ENCODE measurements around the gene KRT3.

The KRT3 gene

DNA sequence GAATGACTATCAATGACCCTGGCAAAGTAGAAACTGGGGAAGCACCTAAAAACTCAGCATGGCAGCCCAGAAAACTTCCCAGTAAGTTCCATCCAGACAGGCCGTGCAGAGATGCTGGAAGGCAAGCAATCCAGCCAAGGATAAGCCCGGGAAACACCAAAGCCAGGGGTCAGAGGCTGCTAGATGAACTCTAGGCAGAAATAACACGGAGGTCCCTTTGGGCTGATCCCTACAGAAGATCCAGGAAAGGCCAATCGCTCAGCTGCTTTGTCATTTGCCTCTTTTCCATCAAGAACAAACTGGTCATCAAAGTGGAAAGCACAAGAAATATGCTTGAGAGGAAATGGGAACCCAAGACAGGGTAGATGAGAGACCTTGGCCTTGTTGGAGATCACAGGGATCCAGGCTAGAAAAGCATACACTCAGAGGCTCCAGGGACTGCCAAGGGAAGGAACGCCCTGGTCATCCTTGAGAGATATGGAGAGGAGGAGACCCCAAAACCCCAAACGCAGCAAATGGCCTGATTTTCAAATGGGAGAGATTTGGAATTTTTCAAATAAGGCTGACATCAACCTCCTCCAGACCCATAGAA is 31.7 kb upstream of the KRT3 start:
- no peak for DNase-seq (ENCODE audit: low read depth)

DNA sequence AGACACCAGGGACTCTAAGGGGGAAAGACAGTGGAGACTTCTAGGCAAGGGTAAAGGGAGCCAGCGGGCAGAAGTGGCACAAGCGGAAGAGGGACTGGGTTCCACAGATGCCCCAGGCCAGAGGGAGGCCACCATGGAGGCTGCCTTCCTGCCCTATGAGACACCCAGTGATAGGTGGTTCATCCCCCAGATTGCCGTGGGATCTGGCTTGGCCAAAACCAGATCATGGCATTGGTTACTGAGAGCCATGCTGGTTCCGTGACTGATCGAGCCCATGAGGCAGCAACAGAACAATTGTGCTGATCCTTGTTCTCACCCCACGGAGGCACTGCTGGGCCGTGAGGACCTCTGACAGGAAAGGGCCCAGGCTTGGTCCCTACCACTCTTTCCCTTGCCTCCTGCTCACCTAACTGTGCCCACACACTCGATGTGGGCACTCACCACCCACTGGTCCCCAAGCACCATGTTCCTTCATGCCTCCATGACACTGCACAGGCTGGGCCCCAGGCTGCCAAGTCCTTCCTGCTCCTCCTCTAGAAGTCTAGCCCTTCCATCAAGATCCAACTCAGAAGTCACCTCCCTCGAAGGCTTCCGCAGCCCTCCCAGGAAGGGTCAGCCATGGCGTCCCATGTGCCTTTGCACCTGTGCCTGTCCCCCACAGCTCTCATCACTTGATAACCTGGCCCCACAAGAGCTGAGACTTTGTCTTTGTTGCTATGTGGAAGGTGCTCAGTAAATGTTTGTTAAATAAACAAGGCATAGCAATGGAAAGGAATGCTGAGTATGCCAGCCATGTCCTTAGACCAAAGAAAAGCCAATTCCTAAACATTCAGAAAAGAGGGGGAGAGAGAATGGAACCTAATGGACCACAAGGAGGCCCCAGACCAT is 30.9 kb upstream of the KRT3 start:
- DNase-seq (ENCODE audit: low read depth), result no peak

DNA sequence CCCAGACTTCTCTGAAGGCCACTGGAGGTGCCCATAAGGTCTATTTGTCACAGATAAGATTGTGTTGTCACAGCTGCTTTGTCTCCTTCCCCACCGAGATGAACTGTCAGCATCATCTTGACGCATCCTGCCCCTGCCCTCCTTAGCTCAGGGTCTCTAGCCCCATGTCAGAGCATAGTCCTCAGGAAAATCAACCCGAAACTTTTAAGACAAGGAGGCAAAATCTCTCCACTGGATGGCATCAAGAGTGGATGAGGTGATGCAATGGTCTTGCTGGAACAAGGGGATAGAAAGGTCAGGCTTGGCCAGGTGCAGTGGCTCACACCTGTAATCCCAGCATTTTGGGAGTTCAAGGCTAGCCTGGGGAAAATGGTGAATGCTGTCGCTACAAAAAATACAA is 30.0 kb upstream of the KRT3 start:
- DNase-seq (ENCODE audit: low read depth), result no peak

DNA sequence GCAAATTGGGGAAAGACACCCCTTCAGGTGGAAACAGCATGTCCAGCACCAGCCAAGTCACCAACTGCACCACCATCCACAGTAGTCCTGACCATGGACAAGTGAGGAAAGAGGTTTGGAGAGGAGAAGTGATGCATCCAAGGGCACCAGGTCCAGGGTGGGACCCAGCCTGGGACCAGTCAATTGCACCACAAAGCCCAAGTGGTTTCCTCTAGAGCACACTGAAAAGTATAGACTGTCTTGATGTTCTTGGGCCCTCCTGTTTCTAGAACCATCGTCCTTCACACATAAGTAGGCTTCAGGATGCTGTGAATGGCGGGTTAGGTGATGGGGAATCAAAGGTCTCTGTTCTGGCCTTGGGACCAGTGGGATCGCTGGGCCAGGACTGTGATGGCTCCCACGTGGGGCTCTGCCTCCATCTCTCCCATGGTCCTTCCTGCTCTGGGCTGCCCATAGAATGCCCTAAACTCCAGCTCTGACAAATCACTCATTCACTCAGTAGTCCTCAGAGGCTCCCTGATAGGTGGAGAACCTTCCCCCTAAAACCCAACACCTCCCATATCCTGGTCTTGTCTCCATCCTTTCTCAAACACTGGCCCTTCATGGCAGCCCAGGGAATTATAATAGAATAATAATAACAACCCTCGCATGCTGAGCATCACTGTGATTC is 29.0 kb upstream of the KRT3 start:
- DNase-seq (ENCODE audit: low read depth), result no peak

DNA sequence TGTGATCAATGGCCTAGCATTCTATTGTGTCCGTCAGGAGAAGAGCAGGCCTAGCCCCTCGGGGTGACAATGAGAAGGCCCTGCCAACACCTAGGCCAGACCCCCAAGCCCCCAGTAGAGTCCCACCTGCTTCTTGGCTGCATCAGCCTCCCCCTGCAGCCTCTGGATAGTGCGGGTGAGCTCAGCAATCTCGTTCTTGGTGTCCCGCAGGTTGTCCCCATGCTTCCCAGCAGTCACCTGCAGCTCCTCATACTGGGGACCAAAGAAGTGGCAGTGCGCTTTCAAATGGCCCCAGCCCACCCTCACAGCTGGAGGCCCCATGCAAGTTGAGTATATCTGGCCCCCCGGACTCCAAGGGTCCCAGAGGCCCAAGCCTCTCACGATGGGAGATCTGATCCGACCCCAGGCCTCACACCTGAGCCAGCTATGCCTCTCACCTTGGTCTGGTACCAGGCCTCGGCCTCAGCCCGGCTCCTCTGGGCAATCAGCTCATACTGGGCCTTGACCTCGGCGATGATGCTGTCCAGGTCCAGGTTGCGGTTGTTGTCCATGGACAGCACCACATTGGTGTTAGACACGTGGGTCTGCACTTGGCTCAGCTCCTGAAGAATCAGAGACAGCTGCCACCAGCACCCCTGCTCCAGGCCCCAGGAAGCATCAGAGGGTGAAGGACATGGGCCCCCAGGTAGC is 28.0 kb upstream of the KRT3 start:
- DNase-seq (ENCODE audit: low read depth), result no peak

DNA sequence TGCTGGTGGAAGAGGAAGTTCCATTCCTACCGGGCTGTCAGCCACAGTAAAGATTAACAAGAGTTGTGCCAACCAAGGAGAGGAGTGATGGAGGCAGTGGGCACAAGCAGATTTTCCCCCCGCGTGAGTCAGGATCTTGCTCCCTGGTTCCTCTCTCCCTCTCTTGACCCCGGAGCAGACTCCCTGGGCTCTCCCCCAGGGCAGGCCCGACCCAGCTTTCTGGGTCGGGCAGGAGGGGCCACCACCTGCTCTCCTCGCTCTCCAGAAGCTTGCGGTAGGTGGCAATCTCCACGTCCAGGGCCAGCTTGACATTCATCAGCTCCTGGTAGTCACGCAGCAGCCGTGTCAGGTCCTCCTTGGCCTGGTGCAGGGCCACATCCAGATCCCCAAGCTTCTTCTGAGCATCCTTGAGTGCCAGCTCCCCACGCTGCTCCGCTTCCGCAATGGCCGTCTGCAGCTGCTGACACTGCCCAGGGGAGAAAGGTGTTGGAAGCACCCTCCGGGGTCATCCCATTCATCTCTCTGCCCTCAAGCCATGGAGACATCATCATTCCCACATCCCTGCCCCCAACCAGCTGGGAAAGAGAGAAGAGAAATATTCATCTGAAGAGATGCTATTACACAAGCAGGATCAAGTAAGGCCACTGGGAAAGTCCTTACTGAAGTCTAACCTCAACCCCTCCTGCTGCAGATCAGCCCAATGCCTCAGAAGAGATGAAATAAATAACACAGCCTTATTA is 27.0 kb upstream of the KRT3 start:
- no peak for DNase-seq (ENCODE audit: low read depth)

DNA sequence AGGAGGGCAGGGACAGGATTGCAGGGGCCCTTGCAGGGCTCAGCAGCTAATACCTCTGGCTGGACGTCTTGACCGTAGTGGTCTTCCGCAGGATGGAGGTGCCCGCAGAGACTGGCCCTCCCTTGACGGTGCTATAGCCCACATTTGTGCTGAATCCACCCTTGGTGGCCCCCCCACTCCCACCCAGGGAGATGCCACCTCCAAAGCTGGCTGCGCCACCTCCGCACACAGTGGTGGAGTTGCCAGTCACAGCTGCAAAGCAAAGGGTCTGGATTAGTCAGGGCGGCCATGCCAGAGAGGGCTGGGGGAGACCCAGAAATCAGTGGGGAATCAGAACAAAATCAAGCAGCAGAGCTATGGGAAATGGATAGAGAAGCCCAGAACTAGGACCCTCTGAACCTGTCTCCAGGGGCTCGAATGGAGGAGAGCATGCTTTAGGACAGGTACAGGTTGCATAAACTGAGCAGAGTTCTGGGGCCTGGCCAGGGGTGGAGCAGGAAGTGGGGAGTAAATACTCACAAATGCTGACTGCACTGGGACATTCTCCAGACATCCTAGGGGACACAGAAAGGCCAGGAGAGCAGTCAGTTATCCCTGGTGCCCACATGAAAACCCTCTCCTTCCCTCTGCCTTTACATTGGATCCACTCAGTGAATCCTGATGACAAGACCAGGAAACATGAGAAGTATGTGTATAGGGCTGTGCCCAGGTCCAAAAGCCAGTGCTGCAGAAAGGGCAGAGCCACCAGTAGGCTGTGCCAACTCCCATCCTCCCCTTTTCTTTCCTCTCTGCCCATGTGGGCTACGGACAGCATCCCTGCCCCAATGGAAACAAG is 26.1 kb upstream of the KRT3 start:
- no peak for DNase-seq (ENCODE audit: low read depth)

DNA sequence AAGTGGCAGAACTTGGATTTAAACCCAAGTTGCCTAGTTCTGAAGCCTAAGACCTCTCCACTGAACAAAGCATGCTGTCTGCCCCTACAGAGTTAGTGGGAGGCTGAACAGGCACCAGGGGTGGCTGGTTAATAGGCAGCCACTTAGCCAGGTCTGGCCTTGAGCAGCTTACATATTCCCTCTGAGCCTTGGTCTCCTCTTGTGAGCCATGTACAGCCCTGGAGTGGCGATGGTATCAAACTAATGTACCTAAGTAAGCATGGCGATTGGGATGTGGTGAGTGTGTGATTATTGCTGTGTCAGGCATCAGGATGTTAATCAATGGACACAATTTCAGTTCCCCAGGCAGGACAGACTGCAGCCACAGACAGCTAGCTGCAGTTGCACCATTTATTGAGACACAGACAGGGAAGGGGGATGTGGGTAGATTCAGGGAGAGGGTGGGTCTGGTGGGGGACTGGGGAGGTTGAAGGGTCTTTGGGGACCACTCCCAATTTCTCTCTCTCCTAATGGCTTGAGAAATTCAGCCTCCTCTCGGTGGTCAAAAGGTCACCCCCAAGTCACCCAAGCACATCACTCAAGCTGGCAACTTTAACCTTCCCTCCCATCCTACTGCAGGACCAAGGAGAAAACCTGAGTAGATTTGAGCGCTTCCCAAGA is 25.3 kb upstream of the KRT3 start:
- DNase-seq (ENCODE audit: low read depth), result no peak

DNA sequence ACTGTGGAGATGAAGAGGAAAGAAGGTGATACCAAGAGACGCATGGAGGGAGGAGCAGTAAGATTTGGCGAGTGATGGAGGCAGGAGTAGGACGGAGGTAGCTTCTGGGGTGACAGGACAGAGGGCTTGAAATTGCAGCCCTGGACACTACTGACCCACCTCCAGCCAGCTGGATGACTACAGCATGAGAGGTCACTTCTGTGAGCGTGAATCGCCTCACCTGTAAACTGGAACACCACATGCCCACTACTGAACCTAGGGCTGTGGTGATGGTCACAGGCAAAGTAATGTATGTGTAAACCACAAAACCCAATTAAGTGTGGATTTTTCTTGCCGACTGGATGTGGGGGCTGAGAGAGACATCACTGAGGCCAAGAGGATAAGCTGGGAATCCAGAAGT is 24.6 kb upstream of the KRT3 start:
- DNase-seq (ENCODE audit: low read depth), result no peak

DNA sequence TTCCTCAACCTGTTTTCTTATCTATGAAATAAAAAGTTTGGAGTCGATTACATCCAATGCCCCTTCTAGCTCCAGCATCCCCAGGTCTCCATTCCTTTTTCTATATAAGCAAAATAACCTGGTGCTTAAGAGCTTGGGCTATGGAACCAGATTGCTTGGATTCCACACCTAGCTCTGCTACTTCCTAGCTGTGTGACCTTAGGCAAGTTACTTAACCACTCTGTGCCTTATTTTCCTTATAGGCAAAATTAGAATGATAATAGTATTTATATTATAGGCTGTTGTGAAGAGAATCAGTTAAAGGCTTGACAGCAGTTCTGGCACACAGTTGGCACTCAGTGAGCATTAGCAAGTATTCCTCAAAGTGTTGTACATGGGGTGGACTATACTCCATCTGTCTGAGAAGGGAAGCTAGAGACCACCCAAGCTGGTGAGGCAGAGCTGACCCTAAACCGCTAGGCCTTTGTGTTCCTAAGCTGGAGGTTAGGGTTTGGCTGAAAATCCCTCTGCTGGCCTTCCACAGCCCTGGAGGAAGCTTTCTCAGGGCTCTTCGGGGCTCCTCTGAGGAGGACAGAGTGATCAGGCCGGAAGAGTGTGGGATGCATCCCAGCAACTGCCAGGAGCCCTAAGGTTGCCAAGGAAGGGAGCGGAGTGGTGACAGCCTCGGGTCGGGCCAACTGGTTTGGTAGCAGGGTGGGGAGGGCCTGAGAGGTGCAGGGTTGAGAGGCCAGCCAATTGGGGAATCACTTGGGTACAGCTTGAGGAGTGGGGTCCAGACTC is 24.0 kb upstream of the KRT3 start:
- no peak for DNase-seq (ENCODE audit: low read depth)

DNA sequence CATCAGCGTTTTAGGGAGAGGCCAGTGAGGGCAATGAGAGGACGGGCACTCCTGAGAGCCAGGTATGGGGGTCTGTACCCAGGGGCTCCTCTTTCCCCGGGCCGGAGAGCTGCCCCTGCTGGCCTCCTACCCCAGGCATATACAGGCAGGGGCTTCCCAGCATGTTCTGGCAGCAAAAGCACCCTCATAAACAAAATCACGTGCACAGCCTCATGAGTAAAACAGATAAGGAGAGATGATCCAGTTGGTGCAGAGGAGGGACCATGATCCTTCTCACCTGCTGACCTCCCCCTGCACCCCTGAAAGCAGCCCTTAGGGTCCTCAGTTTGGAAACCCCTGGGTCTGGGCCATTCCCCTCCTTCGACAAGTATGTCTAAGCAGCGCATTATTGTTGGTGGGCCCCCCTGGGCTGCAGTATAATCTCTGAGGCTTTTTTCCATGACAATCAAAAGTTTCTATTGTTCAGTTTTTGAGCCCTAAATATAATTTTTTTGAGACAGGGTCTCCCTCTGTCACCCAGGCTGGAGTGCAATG is 23.0 kb upstream of the KRT3 start:
- DNase-seq (ENCODE audit: low read depth), result no peak

DNA sequence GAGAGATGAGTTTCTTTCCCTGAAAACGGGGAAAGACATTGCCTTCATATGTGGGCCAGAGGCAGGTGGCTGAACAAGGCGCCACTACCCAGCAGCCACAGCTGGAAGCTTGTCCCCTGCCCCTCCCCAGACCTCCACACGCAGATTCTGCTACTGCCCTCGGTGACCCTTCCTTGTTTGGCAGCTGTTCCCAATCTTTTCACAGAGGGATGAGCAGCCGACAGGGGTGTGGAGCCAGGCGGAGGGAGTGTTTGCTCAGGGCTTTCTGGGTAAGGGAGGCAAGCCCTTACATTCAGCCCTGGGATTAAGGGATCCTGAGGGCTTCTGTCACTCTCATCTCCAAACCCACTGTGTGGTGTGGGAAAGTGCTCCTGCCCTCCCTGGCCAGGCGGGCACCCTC is 22.5 kb upstream of the KRT3 start:
- no peak for DNase-seq (ENCODE audit: low read depth)

DNA sequence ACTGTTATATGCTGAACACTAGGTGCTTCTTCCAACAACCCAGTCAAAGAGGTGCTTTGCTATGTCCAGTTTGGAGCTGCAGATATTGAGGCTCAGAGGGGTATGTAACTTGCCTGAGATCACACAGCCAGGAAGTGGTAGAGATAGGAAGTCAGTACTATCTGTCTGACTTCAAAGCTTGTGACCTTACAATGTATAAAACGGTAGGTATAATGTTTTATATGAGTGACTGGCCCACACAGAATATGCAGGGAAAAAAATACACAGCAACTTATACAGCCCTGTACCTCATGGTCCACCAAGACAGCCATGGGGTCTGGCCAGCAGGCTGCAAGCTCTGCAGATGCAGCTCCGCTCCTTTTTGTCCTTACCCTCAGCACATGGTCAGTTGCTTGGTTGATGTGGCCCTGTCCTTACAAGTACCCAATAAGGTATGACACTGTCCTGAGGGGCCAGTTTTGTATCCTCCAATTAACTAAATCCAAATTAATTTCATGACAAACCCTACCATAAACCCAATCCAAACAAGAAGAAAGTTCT is 21.9 kb upstream of the KRT3 start:
- no peak for DNase-seq (ENCODE audit: low read depth)

DNA sequence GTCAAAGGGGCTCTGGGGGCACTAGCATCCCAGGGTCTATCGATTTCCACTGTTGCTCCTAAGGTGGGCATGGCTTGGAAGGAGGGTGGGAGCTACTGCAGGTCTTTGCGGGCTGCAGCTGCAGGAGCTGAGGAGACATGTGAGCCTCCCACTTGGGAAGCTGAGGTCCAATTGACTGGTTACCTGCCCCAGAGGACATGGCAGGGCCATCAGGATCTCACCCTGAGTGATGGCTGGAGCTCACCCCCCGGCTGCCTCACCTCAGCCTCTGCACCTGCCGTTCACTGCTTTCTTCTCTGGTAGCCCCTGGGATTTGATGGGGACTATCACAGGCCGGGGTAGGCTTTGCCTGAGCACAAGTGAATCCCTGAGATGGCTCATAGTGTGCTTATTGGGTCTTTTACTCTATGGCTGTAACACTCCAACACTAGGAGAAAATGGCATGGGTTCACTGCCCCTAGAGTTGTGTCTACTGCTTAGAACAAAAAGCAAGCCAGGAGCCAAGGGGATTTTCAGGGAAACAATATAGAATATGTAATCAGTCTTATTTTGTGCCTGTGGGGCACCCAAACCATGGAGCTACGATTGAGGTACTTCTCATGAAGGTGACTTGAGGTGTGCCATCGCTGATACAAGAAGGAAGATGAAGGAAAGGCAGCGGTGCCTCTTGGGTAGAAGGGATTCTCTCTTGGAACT is 21.2 kb upstream of the KRT3 start:
- no peak for DNase-seq (ENCODE audit: low read depth)

DNA sequence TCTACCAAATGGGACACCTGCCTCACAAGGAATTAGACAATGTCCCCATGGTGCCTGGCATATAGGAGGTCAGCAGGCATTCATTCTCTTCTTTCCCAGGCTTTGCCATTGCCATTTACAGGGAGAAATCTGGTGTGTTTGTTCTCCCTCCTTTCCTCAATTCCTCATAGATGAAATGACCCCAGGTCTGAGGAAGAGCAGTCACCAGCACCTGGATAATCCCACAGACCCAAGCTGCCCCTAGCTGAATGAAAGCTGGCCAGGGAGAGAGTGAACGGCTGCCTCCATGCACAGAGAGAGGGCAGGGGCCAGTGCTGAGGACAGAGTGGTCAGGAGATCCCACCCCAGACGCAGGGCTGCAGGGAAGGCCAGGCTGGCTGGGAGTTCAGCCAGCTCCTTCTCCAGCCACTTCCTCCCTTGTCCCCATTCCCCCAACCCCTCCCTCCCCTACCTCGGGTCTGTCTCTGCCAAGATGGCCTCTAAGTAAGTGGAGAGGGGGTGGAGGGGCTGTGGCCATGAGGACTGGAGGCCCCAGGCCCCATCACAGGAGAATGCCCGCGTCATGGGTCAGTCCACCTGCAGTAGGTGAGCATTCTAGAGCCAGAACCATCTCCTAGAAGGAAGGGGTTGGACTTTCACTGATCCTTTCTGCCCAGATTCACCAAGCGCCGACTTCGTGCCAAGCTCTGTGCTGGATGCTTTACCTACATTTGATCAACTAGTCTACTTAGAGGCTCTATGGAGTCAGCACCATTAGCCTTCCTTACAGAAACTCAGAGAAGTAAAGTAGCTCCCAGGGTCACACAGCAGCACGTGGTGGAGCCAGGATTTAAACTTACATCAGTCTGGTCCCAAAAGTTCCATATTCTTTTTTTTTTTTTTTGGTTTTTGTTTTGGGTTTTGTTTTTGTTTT is 20.0 kb upstream of the KRT3 start:
- DNase-seq (ENCODE audit: low read depth), result no peak

DNA sequence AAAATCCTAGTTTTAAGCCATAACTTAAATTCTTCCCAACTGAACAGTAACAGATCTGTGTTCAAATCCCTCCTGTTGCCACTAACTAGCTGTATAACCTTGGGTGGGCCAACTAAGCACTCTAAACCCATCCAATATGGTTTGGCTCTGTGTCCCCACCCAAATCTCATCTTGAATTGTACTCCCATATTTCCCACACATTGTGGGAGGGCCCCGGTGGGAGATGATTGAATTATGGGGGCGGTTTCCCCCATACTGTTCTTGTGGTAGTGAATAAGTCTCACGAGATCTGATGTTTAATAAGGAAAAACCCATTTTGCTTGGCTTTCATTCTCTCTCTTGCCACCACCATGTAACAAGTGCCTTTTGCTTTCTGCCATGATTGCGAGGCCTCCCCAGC is 19.2 kb upstream of the KRT3 start:
- DNase-seq (ENCODE audit: low read depth), result no peak

DNA sequence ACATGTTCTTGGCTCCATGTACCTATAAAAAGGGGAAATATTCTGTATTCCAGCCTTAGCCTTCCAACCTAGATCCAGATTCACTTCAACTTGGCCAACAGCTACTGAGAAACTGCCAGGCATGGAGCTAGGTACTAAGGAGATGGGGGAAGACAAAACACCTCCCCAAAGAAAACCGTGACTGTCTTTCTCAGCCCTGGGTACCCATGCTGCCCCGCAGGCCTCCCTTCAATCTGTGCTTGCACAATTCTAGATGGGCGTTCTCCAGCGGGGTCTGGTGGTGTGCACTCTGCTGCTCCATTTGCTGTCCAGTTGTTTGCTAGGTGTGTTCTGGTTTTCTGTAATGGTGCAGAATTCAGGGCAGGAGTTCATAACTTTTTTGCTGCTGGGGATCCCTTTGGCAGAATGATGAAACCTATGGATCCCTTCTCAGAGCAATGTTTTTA is 18.8 kb upstream of the KRT3 start:
- no peak for DNase-seq (ENCODE audit: low read depth)

All from fibroblast of the conjunctiva (primary cell).